ENCODE data around the gene PRPSAP1.
"Not testable (repeated sequence)": the region's sequence is repeated elsewhere in the genome, so short reads cannot be mapped to it uniquely, and the experiment has no call there.

PRPSAP1 gene

GRCh38 chr17:76354747-76355310 is 1.1 kb upstream of the PRPSAP1 start:
- peak overlapping the region; percentile 82 for H3K4me3 Mint-ChIP-seq
- H3K36me3 Mint-ChIP-seq = no peaks in the 10 kb centered on the region
- no peak for ATAC-seq
- no peaks in the 10 kb centered on the region for H3K27me3 Mint-ChIP-seq
- H3K4me1 Mint-ChIP-seq = peaks cover 28% of the 10 kb centered on the region
- no peaks in the 10 kb centered on the region for H3K9me3 Mint-ChIP-seq
- peak overlapping the region; percentile 95 for H3K27ac Mint-ChIP-seq

GRCh38 chr17:76354317-76354729 is 607 bp upstream of the PRPSAP1 start:
- Mint-ChIP-seq H3K36me3 (no peaks in the 10 kb centered on the region), H3K9me3 (no peaks in the 10 kb centered on the region)
- ATAC-seq = no peak

GRCh38 chr17:76353004-76353598 is 615 bp downstream of the PRPSAP1 start:
- H3K36me3 Mint-ChIP-seq = no peaks in the 10 kb centered on the region
- H3K4me3 Mint-ChIP-seq = peak overlapping the region; percentile 82
- peak; percentile 45 for ATAC-seq

More at GRCh38 chr17:76354317-76354729, 607 bp upstream of the PRPSAP1 start:
- Mint-ChIP-seq H3K27ac (peak overlapping the region; percentile 95), H3K27me3 (no peaks in the 10 kb centered on the region), H3K4me3 (peak overlapping the region; percentile 82), H3K4me1 (peaks cover 28% of the 10 kb centered on the region)

GRCh38 chr17:76351526-76352071 is 2.1 kb downstream of the PRPSAP1 start:
- Mint-ChIP-seq H3K4me3 (peak overlapping the region; percentile 56), H3K9me3 (no peaks in the 10 kb centered on the region), H3K36me3 (peaks cover 12% of the 10 kb centered on the region), H3K27ac (no peak overlapping the region), H3K27me3 (no peaks in the 10 kb centered on the region), H3K4me1 (peaks cover 22% of the 10 kb centered on the region)
- no peak for ATAC-seq

More at GRCh38 chr17:76353004-76353598, 615 bp downstream of the PRPSAP1 start:
- H3K27ac Mint-ChIP-seq = peak overlapping the region; percentile 95
- no peaks in the 10 kb centered on the region for H3K27me3 Mint-ChIP-seq
- H3K9me3 Mint-ChIP-seq = no peaks in the 10 kb centered on the region
- peaks cover 28% of the 10 kb centered on the region for H3K4me1 Mint-ChIP-seq

GRCh38 chr17:76350463-76350862 is 3.3 kb downstream of the PRPSAP1 start:
- ATAC-seq = no peak
- Mint-ChIP-seq H3K36me3 (peaks cover 24% of the 10 kb centered on the region), H3K27ac (no peak overlapping the region), H3K4me3 (no peak overlapping the region), H3K27me3 (no peaks in the 10 kb centered on the region), H3K9me3 (no peaks in the 10 kb centered on the region), H3K4me1 (peaks cover 22% of the 10 kb centered on the region)

- H3K9me3 Mint-ChIP-seq, H3K4me1 Mint-ChIP-seq, ATAC-seq, H3K27ac Mint-ChIP-seq, H3K27me3 Mint-ChIP-seq, H3K4me3 Mint-ChIP-seq: not testable (repeated sequence)
- H3K36me3 Mint-ChIP-seq = peaks cover 33% of the 10 kb centered on the region
Measured at GRCh38 chr17:76346936-76347335, 6.8 kb downstream of the PRPSAP1 start.

- Mint-ChIP-seq H3K4me3 (no peak overlapping the region), H3K9me3 (no peaks in the 10 kb centered on the region), H3K27me3 (no peaks in the 10 kb centered on the region)
Measured at GRCh38 chr17:76345377-76345974, 8.2 kb downstream of the PRPSAP1 start.

GRCh38 chr17:76343106-76343505 is 10.6 kb downstream of the PRPSAP1 start:
- Mint-ChIP-seq H3K9me3 (no peaks in the 10 kb centered on the region), H3K27me3 (no peaks in the 10 kb centered on the region), H3K4me1 (no peaks in the 10 kb centered on the region), H3K27ac (no peak overlapping the region), H3K36me3 (peaks cover 42% of the 10 kb centered on the region), H3K4me3 (no peak overlapping the region)
- ATAC-seq = no peak

More at GRCh38 chr17:76345377-76345974, 8.2 kb downstream of the PRPSAP1 start:
- Mint-ChIP-seq H3K27ac (no peak overlapping the region), H3K36me3 (peaks cover 38% of the 10 kb centered on the region), H3K4me1 (no peaks in the 10 kb centered on the region)
- no peak for ATAC-seq

- Mint-ChIP-seq H3K27ac (no peak overlapping the region), H3K36me3 (peaks cover 27% of the 10 kb centered on the region), H3K4me3 (no peak overlapping the region), H3K27me3 (no peaks in the 10 kb centered on the region), H3K4me1 (no peaks in the 10 kb centered on the region), H3K9me3 (no peaks in the 10 kb centered on the region)
- ATAC-seq = no peak
Measured at GRCh38 chr17:76341301-76341700, 12.4 kb downstream of the PRPSAP1 start.

- Mint-ChIP-seq H3K4me3 (no peak overlapping the region), H3K9me3 (no peaks in the 10 kb centered on the region), H3K4me1 (no peaks in the 10 kb centered on the region), H3K27ac (no peak overlapping the region), H3K36me3 (peaks cover 21% of the 10 kb centered on the region), H3K27me3 (no peaks in the 10 kb centered on the region)
- ATAC-seq = no peak
Measured at GRCh38 chr17:76337413-76337777, 16.3 kb downstream of the PRPSAP1 start.

GRCh38 chr17:76336756-76337412 is 16.8 kb downstream of the PRPSAP1 start:
- ATAC-seq = no peak
- Mint-ChIP-seq H3K36me3 (peaks cover 18% of the 10 kb centered on the region), H3K27ac (no peak overlapping the region), H3K4me3 (no peak overlapping the region), H3K9me3 (no peaks in the 10 kb centered on the region), H3K27me3 (no peaks in the 10 kb centered on the region), H3K4me1 (no peaks in the 10 kb centered on the region)

GRCh38 chr17:76335716-76336381 is 17.9 kb downstream of the PRPSAP1 start:
- Mint-ChIP-seq H3K4me3 (no peak overlapping the region), H3K4me1 (no peaks in the 10 kb centered on the region), H3K27ac (no peak overlapping the region), H3K27me3 (no peaks in the 10 kb centered on the region), H3K36me3 (peaks cover 21% of the 10 kb centered on the region), H3K9me3 (no peaks in the 10 kb centered on the region)
- no peak for ATAC-seq

- no peaks in the 10 kb centered on the region for H3K4me1 Mint-ChIP-seq
- ATAC-seq = no peak
- no peak overlapping the region for H3K4me3 Mint-ChIP-seq
- H3K36me3 Mint-ChIP-seq = peaks cover 16% of the 10 kb centered on the region
- H3K27me3 Mint-ChIP-seq = no peaks in the 10 kb centered on the region
- H3K27ac Mint-ChIP-seq = no peak overlapping the region
- H3K9me3 Mint-ChIP-seq = no peaks in the 10 kb centered on the region
Measured at GRCh38 chr17:76333673-76334505, 19.8 kb downstream of the PRPSAP1 start.

GRCh38 chr17:76331083-76331482 is 22.6 kb downstream of the PRPSAP1 start:
- Mint-ChIP-seq H3K4me3 (no peak overlapping the region), H3K36me3 (peaks cover 39% of the 10 kb centered on the region), H3K9me3 (no peaks in the 10 kb centered on the region), H3K27ac (no peak overlapping the region), H3K4me1 (no peaks in the 10 kb centered on the region), H3K27me3 (no peaks in the 10 kb centered on the region)
- ATAC-seq = no peak
